Measurements from ENCODE around the gene CRYBG1. TPM values are rescaled to one million over a fixed set of nuclear protein-coding genes. Genes with fewer than 3 reads are reported as not detected.

The CRYBG1 gene
- total and polyA plus RNA-seq, 2 of the 13 experiments (the other 11 are each of a cell fraction or from before 2014, with no cell fraction given): 10.1 to 21.9 TPM

- no TSS peak for BruUV-seq (replicated peaks)
- H3K27me3 ChIP-seq (ENCODE audit: control insufficient read depth in 1 of 2, insufficient read depth in 2 of 2, low read length in 2 of 2): peaks cover 0 to 4% of the 10 kb centered on the region in 2 experiments; a peak in 1 of 5 replicates
- CTCF ChIA-PET (ENCODE audit: low intra/inter-chr PET ratio, low total read pairs): no interaction called here
- no peaks in the 10 kb centered on the region for H3K36me3 ChIP-seq (replicated peaks in 1 of 2; ENCODE audit: control insufficient read depth in 1 of 2, insufficient read depth in 2 of 2, low read length in 2 of 2)
- no peak for DNase-seq (ENCODE audit: low spot score)
- no peak for TF ChIP-seq HNRNPK (IDR thresholded peaks at IDR 0.05; ENCODE audit: low read depth, low read length, poor library complexity, severe bottlenecking)
- no peak for TF ChIP-seq NFIC (IDR thresholded peaks at IDR 0.05; ENCODE audit: low read length)
- no peak for TF ChIP-seq ZNF432 (CRISPR knock-in tag; IDR thresholded peaks at IDR 0.05; ENCODE audit: borderline replicate concordance)
- no peak for TF ChIP-seq HDAC1 (CRISPR knock-in tag; IDR thresholded peaks at IDR 0.05)
- no peak for TF ChIP-seq CTCF (CRISPR knock-in tag; IDR thresholded peaks at IDR 0.05)
- TF ChIP-seq HOXD1 (CRISPR knock-in tag; IDR thresholded peaks at IDR 0.05): no peak
- no peak for TF ChIP-seq SKI (IDR thresholded peaks at IDR 0.05; ENCODE audit: partially characterized antibody)
- no peak for TF ChIP-seq ZNF761 (CRISPR knock-in tag; conservative IDR thresholded peaks at IDR 0.05)
- TF ChIP-seq ZFP36L1 (CRISPR knock-in tag; IDR thresholded peaks at IDR 0.05): no peak
- no peak for TF ChIP-seq DNMT1 (CRISPR knock-in tag; IDR thresholded peaks at IDR 0.05)
- H3K4me1 ChIP-seq (ENCODE audit: insufficient read depth, low read length): no peaks in the 10 kb centered on the region
- WGBS (ENCODE audit: low lambda C conversion rate): 54% methylated on average over 6 of the region's 6 CpGs
- no peaks in the 10 kb centered on the region for H3K79me2 ChIP-seq (ENCODE audit: insufficient read depth, low read length)
- POLR2A ChIA-PET: no interaction called here
- ATAC-seq: no peak
- H3K4me3 ChIP-seq (replicated peaks in 1 of 3; ENCODE audit: insufficient read depth in 1 of 3, low read depth in 2 of 3, low read length in 3 of 3): no peak overlapping the region
- no peak overlapping the region for H3K4me2 ChIP-seq (ENCODE audit: low read depth, low read length)
- no peak overlapping the region for H3K27ac ChIP-seq (ENCODE audit: extremely low read length, insufficient read depth, low read length)
- no peaks in the 10 kb centered on the region for H4K20me1 ChIP-seq (ENCODE audit: insufficient read depth, low read length)
- in situ Hi-C loops (cut with HindIII; ENCODE audit: extremely low pct_ligation_motif_present, low pct_unique_long_range_greater_than_20kb): no loop called here
- no peak overlapping the region for H2AFZ ChIP-seq (ENCODE audit: low read length)
- no peak for FAIRE-seq
- no peaks in the 10 kb centered on the region for H3K9me3 ChIP-seq (ENCODE audit: low read length)
- H3K9ac ChIP-seq (ENCODE audit: insufficient read depth, low read depth, low read length): no peak overlapping the region
- intact Hi-C loops (cut with micrococcal nuclease; ENCODE audit: unreplicated experiment): no loop called here
These were observed 25.0 kb downstream of the CRYBG1 start for GRCh38 chr6:106385530-106385929.
